Stomach (tissue), 9 donors: ENCODE data around the gene PMM2. TPM values are rescaled to one million over a fixed set of nuclear protein-coding genes. Genes with fewer than 3 reads are reported as not detected.
"Not testable (repeated sequence)": the region's sequence is repeated elsewhere in the genome, so short reads cannot be mapped to it uniquely, and the experiment has no call there.

Source experiments
- DNase-seq, 2 donors: peaks; one replicate each; pipeline versions ENCODE4 v3.0.0 to v3.0.0-alpha.2; 2013 to 2019
- H3K27ac ChIP-seq, 5 donors: fragments of 200-600 bp in 4 of 5; sonication (generic) in 4 of 5; one replicate each; pipeline ENCODE4 v1.5.1; 2013 to 2019; ENCODE audit warnings: mild to moderate bottlenecking in 1 of 5, moderate library complexity in 1 of 5
- H3K27me3 ChIP-seq, 3 donors: fragments of 200-600 bp; sonication (generic); one replicate each; pipeline ENCODE4 v1.5.1; 2017 to 2019; ENCODE audit warnings: mixed run types in 1 of 3
- H3K36me3 ChIP-seq, 4 donors: fragments of 200-600 bp; sonication (generic); 1 replicate in 3 of 4; 2 replicates in 1 of 4; pipeline ENCODE4 v1.5.1; 2016 to 2019
- H3K4me1 ChIP-seq, 4 donors: fragments of 200-600 bp; sonication (generic); one replicate each; pipeline ENCODE4 v1.5.1; 2016 to 2019
- H3K4me3 ChIP-seq, 4 donors: fragments of 200-600 bp; sonication (generic) in 3 of 4; one replicate each; pipeline ENCODE4 v1.5.1; 2016 to 2019; ENCODE audit warnings: mild to moderate bottlenecking in 1 of 4
- H3K9me3 ChIP-seq, 4 donors: fragments of 200-600 bp; sonication (generic); one replicate each; pipeline ENCODE4 v1.5.1; 2016 to 2019
- EP300 ChIP-seq: sonication (generic); formaldehyde crosslinking; IDR thresholded peaks from one replicate; pipeline ENCODE4 v1.6.1; 2017; ENCODE audit warnings: antibody characterized with exemption
- POLR2A ChIP-seq, 4 donors: fragments of 450-650 bp; IDR thresholded peaks; one replicate each; pipeline ENCODE4 v1.6.1; 2016; ENCODE audit warnings: antibody characterized with exemption in 4 of 4, control low read depth in 2 of 4, mild to moderate bottlenecking in 1 of 4, moderate library complexity in 1 of 4
- POLR2AphosphoS5 ChIP-seq, 3 donors: sonication (generic); formaldehyde crosslinking; IDR thresholded peaks; one replicate each; pipeline ENCODE4 v1.6.1; 2016; ENCODE audit warnings: antibody characterized with exemption in 3 of 3
- WGBS, 5 donors: extraction: QIAGEN DNeasy Blood & Tissue Kit in 3 of 5; methylation state at CpG; one replicate each; pipeline versions ENCODE4 v1.1.5 to v1.1.7; 2013 to 2018; 5-methylcytosine and 5-hydroxymethylcytosine counted together
- intact Hi-C: fragments of 100-400 bp; cut with DNase I; formaldehyde crosslinking; loops from one replicate; pipeline ENCODE4 v1.15.1; 2023; ENCODE audit warnings: low total_unique reads
- polyA plus RNA-seq, 3 donors: library from polyadenylated mRNA; stranded (reverse); fragments of 200-250 nt; gene quantifications; one replicate each; pipeline ENCODE4 v1.2.3, GENCODE V29; 2013
- total RNA-seq, 5 donors: library from RNA; depleted of rRNA; stranded (reverse); fragments of >200 nt; gene quantifications; one replicate each; pipeline versions ENCODE4 v1.1.0 to v1.2.3, GENCODE V29; 2014 to 2016
- TF ChIP-seq, protein P1 (sequence below), 7 experiments: fragments of 450-650 bp in 4 of 7; fragments of 200-600 bp in 3 of 7; sonication (generic) in 3 of 7; IDR thresholded peaks; one replicate each; pipeline ENCODE4 v1.5.1; 2016 to 2019; ENCODE audit warnings: antibody characterized with exemption in 7 of 7, control low read depth in 2 of 7, mild to moderate bottlenecking in 1 of 7
- donor health status: healthy with polysubstance abuse.
- donor health status: Bipolar disorder and iron deficiency.
- donor health status: healthy.

The PMM2 gene
- total and polyA plus RNA-seq, 8 donors: 15.1 to 89.3 (median 40.4) TPM

DNA sequence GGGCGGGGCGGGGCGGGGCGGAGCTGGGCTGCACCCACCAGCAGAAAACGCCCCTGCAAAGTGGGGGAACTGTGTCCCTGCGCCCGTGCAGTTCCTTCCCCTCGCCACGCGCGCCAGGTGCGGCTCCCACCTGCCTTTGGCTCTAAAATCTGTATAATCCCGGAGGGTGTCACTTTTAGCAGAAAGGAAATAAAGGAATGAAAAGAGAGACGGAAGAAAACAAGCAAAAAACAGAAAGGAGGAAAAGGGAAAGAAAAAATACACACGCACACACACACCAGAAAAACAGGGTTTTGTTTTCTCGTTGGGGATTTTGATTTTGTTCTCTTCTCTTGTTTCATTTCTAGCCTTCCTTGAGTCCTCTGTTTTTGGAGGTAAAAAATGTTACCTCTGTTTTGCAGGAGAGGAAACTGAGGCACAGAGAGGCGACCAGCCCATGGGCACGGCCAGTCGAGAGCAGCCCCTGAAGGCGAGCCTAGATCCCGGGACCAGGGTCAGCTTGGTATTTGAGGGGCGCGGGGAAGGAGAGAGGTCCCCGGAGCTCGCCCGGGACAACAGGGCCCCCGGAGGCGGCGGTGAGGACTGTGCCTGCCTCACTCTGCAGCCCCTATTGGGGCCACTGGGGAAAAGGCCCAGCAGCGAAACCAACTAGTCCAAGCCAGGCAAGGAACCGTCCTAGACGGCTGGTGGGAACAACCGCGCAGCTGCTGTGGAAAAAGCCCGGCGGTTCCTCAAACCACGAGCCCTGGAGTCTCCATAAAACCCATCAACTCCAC, 71.8 kb downstream of the PMM2 start:
- WGBS, 5 donors: 17 to 26% (median 23%) methylated on average over 26 to 37 of the region's 37 CpGs
- Histone ChIP-seq H3K36me3 (no peaks in the 10 kb centered on the region), H3K27ac (peak overlapping the region; percentile 62 to 94 (median 91)), H3K4me3 (peak overlapping the region; percentile 61 to 76 (median 70)), H3K27me3 (no peaks in the 10 kb centered on the region), H3K4me1 (peaks cover 28 to 65% (median 53%) of the 10 kb centered on the region in 4 donors), H3K9me3 (no peaks in the 10 kb centered on the region)
- intact Hi-C loops: no loop called here
- TF ChIP-seq POLR2AphosphoS5 (IDR thresholded peaks at IDR 0.05) (peak in 1 of 3 donors; percentile 2), EP300 (no peak)
- DNase-seq: peak in 1 of 2 donors; percentile 57

GRCh38 chr16:8869988-8870241, 72.3 kb downstream of the PMM2 start:
- H3K9me3 ChIP-seq, intact Hi-C loops, H3K36me3 ChIP-seq, H3K27me3 ChIP-seq, DNase-seq: not testable (repeated sequence)
- Histone ChIP-seq H3K27ac (peak overlapping the region in 3 of 5 donors; percentile 91 to 94 (median 91)), H3K4me1 (peaks cover 23 to 60% (median 47%) of the 10 kb centered on the region in 4 donors), H3K4me3 (peak overlapping the region in 1 of 4 donors; percentile 66)
- WGBS, 5 donors: 90 to 94% (median 93%) methylated on average over 10 of the region's 10 CpGs

DNA sequence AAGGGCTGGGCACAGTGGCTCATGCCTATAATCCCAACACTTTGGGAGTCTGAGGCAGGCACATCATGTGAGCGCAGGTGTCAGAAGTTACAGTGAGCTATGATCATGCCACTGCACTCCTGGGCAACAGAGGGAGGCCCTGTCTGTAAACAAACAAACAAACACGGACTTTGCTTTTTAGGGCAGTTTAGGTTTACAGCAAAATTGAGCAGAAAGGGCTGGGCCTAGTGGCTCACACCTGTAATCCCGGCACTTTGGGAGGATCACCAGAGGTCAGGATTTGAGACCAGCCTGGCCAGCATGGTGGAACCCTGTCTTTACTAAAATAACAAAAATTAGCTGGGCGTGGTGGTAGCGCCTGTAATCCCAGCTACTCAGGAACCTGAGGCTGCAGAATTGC, 74.4 kb downstream of the PMM2 start:
- H3K9me3 ChIP-seq: no peaks in the 10 kb centered on the region
- no peaks in the 10 kb centered on the region for H3K27me3 ChIP-seq
- no peaks in the 10 kb centered on the region for H3K36me3 ChIP-seq
- H3K4me3 ChIP-seq: no peak overlapping the region
- no peak for DNase-seq
- H3K27ac ChIP-seq: no peak overlapping the region
- TF ChIP-seq POLR2AphosphoS5 (IDR thresholded peaks at IDR 0.05): no peak
- TF ChIP-seq POLR2A (IDR thresholded peaks at IDR 0.05): no peak
- intact Hi-C loops: no loop called here
- peaks cover 1 to 39% (median 26%) of the 10 kb centered on the region in 4 donors for H3K4me1 ChIP-seq
- 86 to 94% (median 90%) methylated on average over 5 of the region's 5 CpGs for WGBS, 5 donors

DNA sequence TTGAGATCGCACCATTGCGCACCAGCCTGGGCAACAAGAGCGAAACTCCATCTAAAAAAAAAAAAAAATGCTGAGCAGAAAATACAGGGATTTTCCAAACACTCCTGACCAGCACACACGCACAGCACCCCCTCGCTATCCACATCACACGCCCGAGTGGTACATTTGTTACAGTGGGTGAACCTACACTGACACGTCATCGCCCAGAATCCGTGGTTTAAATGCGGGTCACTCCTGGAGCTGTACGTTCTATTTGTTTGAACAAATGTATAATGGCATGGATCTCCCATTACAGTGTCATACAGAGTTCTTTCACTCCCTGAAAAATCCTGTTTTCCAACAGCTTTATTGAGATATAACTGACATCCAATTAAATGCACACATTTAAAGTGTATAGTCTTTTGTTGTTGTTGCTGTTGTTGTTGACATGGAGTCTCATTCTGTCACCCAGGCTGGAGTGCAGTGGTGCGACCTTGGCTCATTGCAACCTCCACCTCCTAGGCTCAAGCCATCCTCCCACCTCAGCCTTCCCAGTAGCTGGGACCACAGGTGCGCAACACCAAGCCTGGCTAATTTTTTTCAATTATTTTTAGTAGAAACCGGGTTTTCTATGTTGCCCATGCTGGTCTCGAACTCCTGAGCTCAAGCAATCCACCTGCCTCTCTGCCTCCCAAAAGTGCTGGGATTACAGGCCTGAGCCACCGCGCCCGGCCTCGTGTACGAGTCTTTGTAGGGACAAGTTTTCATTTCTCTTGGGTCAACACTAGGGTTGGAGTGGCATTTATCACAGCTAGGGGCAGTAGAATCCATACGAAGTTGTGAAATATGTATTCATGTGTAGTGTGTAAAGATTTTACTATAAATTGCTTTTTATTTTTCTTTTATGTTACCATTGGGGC, 75.6 kb downstream of the PMM2 start:
- TF ChIP-seq POLR2AphosphoS5 (IDR thresholded peaks at IDR 0.05): no peak
- TF ChIP-seq EP300: no peak
- TF ChIP-seq POLR2A (IDR thresholded peaks at IDR 0.05): no peak
- TF ChIP-seq, protein P1, sequence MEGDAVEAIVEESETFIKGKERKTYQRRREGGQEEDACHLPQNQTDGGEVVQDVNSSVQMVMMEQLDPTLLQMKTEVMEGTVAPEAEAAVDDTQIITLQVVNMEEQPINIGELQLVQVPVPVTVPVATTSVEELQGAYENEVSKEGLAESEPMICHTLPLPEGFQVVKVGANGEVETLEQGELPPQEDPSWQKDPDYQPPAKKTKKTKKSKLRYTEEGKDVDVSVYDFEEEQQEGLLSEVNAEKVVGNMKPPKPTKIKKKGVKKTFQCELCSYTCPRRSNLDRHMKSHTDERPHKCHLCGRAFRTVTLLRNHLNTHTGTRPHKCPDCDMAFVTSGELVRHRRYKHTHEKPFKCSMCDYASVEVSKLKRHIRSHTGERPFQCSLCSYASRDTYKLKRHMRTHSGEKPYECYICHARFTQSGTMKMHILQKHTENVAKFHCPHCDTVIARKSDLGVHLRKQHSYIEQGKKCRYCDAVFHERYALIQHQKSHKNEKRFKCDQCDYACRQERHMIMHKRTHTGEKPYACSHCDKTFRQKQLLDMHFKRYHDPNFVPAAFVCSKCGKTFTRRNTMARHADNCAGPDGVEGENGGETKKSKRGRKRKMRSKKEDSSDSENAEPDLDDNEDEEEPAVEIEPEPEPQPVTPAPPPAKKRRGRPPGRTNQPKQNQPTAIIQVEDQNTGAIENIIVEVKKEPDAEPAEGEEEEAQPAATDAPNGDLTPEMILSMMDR (IDR thresholded peaks at IDR 0.05): no peak
- intact Hi-C loops: no loop called here

GRCh38 chr16:8873866-8874195, 76.2 kb downstream of the PMM2 start:
- H3K36me3 ChIP-seq, H3K4me3 ChIP-seq, intact Hi-C loops, H3K9me3 ChIP-seq, H3K27ac ChIP-seq, H3K27me3 ChIP-seq, DNase-seq: not testable (repeated sequence)
- 84 to 95% (median 94%) methylated on average over 7 of the region's 7 CpGs for WGBS, 5 donors
- H3K4me1 ChIP-seq: peaks cover 0 to 27% (median 19%) of the 10 kb centered on the region in 4 donors

More for the DNA sequence above, 75.6 kb downstream of the PMM2 start:
- Histone ChIP-seq H3K9me3 (no peaks in the 10 kb centered on the region), H3K27ac (no peak overlapping the region), H3K36me3 (no peaks in the 10 kb centered on the region), H3K4me3 (no peak overlapping the region), H3K27me3 (no peaks in the 10 kb centered on the region), H3K4me1 (peaks cover 0 to 27% (median 19%) of the 10 kb centered on the region in 4 donors)
- DNase-seq: no peak
- 82 to 89% (median 85%) methylated on average over 22 of the region's 22 CpGs for WGBS, 5 donors

DNA sequence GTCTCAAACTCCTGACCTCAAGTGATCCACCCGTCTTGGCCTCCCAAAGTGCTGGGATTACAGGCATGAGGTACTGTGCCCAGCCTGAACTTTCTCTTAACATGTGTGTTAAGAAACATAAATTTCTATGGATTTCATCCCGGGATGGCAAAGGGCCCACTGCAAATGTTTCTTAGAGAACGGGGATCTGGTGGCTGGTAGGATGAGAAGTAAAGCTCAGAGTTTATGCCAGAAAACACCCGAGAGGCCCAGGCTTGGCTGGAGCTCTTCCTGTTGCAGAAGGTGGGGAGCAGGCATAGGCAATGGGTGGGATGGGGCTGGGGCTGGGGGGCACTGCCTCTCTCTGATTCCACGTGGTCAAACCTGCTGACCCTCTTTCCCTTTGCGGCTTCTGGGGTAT, 76.7 kb downstream of the PMM2 start:
- no peaks in the 10 kb centered on the region for H3K27me3 ChIP-seq
- DNase-seq: no peak
- H3K36me3 ChIP-seq: no peaks in the 10 kb centered on the region
- 34 to 68% (median 61%) methylated on average over 5 to 6 of the region's 6 CpGs for WGBS, 5 donors
- TF ChIP-seq POLR2AphosphoS5 (IDR thresholded peaks at IDR 0.05) (no peak), POLR2A (IDR thresholded peaks at IDR 0.05) (no peak), EP300 (no peak)
- TF ChIP-seq, protein P1 (IDR thresholded peaks at IDR 0.05): no peak
- no peak overlapping the region for H3K27ac ChIP-seq
- H3K4me3 ChIP-seq: no peak overlapping the region
- H3K9me3 ChIP-seq: no peaks in the 10 kb centered on the region
- H3K4me1 ChIP-seq: peaks cover 0 to 24% (median 16%) of the 10 kb centered on the region in 4 donors
- intact Hi-C loops: no loop called here

- H3K4me3 ChIP-seq, H3K36me3 ChIP-seq, DNase-seq, H3K27me3 ChIP-seq, H3K27ac ChIP-seq, H3K9me3 ChIP-seq: not testable (repeated sequence)
- intact Hi-C loops: loop anchor here (5.0 kb wide), 1 partner anchor 203 kb away; the partner anchor contains the start of gene ABAT
- 63 to 81% (median 69%) methylated on average over 7 of the region's 7 CpGs for WGBS, 5 donors
- H3K4me1 ChIP-seq: peaks cover 0 to 19% (median 12%) of the 10 kb centered on the region in 4 donors
Measured at GRCh38 chr16:8875317-8875716, 77.7 kb downstream of the PMM2 start.
